Activated gamma-delta T cell treated with anti-CD3 and anti-CD28 coated beads, Interleukin-2, amount 50 U/mL, for 16 hours (primary cell): Measurements from ENCODE around the gene ARHGAP6.

ENCODE experiments used
- DNase-seq: peaks from one replicate; pipeline ENCODE4 v3.0.0-alpha.2; 2020; ENCODE audit warnings: low read depth

ARHGAP6 gene

DNA sequence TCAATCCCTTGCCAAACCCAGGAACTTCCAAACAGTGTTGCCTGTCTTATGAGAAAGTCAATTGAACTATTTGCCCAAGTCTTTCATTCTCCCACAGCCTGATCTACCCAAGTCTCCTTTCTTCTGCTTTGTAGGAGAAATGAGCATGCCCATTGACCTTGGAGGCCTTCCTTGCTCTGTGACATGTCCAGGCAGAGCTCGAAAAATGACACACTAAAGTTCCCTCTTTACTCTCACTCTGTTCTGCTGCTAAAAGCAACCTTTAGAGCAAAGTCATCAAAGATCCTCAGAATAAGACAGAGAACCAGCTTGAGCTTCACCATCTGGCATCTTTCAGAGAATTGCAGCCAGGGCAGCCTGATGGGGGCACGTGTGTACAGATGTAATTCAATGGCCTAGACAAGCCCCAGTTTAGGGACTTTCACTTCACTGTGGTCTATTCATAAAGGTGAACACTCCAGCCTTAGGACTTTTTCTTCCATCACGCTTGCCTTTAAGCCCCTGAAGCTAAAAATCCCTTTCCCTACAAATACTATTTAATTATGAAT, 236.1 kb downstream of the ARHGAP6 start:
- no peak for DNase-seq

DNA sequence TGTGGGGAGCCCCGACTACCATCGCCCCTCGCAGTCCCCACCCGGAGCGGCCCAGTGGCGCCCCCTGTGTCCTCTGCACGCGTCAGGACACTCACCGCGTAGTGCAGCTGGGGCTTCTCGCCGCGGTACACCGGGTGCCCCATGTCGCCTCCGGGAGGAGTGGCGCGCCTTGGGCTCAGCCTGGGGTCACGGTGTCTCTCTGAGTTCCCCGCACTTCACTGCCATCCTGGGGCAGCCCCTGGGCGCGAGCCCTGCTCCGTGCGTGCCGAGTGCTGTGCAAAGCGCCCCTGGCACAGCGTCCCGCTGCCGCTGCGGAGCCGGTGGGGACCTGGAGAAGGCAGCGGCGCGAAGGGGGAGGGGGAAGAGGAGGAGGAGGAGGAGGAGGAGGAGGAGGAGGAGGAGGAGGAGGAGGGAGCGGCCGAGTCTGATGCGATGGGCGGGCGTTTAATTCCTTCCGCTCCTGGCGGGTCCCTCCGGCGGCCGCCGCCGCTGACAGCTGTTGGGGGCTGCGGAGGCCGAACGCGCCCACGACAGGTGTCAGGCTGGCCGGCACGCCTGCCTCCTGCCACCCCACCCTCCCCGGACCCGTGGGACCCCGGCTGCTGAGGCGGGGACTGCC, 238.2 kb downstream of the ARHGAP6 start:
- no peak for DNase-seq

DNA sequence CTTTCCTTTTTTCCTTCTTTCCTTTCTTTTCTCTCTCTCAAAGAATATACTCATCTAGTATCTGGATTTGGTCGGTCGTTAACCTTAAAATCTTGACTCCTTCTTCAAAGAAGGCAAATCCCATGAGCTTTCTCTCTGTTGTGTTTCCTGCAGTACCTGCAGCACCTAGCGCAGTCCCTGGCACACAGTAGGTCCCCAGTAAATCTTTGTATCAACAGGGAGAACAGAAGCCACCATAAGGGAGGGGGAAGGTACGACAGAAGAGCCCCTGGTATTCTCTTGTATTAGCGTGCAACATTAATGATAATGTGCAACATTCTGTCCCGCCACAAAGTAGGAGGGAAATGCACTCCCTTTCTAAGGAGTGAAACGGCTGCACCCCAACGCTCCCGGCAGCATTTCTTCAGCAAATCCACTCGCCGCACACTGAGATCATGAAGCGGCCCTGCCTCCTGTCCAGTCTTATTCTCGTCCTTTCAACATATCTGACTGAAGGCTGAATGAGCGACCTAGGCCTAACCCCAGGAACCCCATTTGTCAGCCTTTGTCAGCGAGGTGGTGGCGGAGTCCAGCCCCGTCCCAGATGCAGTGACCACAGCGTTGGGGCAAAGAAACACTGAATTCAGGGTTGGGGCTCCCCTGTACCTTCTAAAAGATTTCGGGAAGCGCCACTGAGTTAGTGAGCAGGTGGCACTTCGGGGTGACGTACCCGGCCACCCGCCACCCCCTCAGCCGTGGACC, 238.8 kb downstream of the ARHGAP6 start:
- DNase-seq = no peak

DNA sequence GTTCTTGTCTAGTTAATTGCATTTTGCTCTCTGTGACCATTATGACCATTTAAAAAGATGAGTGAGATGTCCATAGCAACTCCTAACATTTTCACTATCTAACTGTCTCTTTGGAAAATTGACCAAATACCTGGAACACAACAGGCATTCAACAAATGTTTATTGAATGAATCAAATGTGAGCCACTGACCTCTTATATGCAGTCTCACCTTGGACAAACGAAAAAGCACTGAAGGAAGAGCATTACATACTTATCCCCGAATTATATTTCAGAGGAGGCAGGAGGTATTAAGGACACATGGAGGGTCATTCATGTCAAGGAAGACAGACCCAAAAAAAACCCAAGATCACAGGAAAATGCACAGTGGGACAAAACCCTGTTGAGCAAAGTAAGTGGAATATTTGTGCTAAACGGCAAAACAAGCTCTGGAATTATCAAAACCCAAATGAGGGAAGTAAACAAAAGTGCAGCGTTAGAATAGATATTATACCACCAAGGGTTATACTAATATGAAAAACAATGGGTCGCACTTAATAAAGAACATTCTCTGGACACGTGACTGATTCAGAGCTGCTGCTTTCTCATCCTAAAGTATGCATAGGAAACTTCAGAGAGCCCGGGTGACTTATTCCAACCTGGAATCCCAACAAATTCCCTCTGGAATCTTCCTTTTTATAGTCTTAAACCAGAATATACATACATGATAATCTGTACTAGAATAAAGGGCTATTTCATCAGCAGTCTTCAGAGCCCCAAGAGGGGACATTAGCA, 240.6 kb downstream of the ARHGAP6 start:
- DNase-seq = no peak

DNA sequence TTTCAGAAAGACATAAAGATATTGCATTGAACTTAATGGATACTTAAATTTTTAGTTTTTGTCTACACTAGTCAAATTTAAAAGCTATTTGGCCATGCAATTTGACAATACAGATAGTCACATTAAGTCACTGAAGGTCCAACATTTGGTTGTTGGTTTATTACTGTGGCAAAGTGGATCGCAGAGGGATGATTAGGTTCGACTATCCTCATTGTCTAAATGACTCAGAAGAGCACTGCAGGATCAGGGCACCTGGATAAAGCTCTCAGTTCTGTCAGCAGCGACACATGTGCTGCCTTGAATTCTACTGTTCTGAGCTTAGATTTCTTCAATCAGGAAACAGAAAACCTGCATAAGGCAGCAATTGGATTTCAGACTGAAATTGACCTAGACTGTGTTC, 241.8 kb downstream of the ARHGAP6 start:
- no peak for DNase-seq

GRCh38 chrX:11423362-11423818, 242.3 kb downstream of the ARHGAP6 start:
- DNase-seq = no peak

GRCh38 chrX:11422525-11422857, 243.2 kb downstream of the ARHGAP6 start:
- DNase-seq = no peak

- DNase-seq = no peak
Observed at GRCh38 chrX:11421805-11422524, 243.8 kb downstream of the ARHGAP6 start.

DNA sequence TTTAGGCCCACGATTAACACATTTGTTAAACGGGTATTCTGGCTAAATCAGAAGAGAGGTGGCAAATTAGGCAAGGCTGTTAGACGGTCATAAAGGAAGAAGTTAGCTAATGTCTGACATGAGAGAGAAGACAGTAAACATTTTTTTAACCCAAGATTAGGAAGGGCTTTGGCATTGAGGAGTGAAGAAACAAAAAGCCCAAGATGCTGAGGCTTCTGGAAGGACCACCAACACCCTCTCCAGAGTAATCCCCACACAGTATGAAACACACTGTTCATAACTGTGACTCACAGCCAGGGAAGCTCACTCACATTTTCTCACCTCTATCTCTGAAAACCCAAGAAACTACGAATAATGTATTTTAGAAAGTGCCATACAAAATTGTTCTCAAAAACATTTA, 244.9 kb downstream of the ARHGAP6 start:
- DNase-seq = no peak

- DNase-seq = no peak
Observed at GRCh38 chrX:11419102-11419501, 246.6 kb downstream of the ARHGAP6 start.

DNA sequence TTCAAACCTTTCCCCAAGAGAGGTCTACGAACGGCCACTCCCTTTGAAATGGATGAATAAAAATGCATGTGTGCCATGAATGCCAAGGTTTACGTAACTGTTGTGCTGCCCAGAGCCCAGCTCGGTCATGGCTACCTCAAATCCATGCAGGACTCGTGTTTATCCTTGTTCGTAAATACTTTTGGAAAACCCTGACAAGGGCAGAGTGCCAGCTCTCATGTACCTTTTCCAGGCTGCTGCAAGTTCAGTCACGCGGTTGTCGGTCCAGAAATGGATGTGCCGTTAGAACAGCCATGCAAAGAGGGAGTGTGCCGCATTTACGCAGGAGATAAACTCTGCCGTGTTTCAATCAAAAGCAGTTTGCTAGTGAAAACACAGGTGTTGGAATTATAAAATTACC, 249.1 kb downstream of the ARHGAP6 start:
- no peak for DNase-seq

DNA sequence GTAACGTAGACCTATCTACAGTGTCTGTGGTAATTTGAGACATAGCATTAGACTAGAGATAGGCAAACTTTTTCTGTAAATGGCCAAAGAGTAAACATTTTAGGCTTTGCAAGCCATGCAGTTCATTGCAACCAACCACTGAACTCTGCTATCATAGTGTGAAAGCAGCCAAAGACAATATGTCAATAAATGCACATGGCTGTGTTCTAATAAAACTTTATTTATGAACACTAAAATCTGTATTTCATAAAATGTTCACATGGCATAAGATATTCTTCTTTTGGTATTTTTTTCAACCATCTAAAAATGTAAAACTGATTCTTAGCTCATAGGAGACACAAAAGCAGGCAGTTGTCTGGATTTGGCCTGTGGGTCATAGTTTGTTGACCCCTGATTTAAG, 251.6 kb downstream of the ARHGAP6 start:
- no peak for DNase-seq

GRCh38 chrX:11412715-11413623, 252.8 kb downstream of the ARHGAP6 start:
- DNase-seq = no peak

GRCh38 chrX:11409957-11410356, 255.8 kb downstream of the ARHGAP6 start:
- DNase-seq = no peak

DNA sequence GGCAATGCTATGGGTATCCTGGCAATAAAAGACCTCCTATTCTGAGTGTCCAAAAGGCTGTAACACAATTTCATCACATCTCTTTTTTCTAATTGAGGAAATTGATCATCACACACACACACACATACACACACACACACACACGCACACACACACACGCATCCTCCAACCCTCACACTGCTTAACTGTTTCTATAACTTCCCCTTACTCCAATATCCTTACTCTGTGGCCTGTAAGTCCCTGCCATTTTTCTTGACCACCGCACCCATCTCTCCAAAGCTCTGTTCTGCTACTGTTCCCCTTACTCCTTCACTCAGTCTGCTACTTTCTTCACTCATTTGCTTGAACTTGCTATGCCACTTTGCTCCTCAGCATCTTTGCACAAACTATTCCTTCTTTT, 256.9 kb downstream of the ARHGAP6 start:
- no peak for DNase-seq

GRCh38 chrX:11408109-11408405, 257.7 kb downstream of the ARHGAP6 start:
- no peak for DNase-seq

DNA sequence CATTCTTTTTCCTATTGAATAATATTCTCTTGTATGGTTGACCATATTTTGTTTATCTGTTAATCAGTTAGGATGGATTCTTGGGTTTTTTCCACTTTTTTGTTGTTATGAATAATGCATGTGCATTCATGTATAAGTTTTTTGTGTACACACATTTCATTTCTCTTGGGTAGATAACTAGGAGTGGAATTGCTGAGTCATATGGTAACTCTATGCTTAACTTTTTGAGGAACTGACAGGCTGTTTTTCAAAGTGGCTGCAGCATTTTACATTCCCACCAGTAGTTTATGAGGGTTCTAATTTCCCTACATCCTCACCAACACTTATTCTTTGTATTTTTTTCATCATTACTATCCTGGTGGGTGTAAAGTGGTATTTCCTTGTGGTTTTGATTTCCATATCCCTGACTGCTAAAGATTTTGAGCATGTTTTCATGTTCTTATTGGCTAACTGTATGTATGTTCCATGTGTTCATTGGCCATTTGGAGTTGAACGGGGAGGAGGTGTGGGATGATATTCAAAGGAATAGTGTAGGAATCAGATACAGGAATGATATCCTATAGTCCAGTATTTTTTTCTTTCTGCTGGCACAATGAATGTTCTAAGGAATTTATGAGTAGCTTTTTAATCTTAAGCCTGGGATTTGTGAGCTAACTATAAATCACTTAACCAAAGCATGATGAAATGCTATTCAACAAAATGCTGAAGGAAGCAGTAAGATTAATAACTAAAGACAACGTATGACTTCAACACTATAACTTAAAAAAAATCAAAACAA, 258.2 kb downstream of the ARHGAP6 start:
- no peak for DNase-seq

DNA sequence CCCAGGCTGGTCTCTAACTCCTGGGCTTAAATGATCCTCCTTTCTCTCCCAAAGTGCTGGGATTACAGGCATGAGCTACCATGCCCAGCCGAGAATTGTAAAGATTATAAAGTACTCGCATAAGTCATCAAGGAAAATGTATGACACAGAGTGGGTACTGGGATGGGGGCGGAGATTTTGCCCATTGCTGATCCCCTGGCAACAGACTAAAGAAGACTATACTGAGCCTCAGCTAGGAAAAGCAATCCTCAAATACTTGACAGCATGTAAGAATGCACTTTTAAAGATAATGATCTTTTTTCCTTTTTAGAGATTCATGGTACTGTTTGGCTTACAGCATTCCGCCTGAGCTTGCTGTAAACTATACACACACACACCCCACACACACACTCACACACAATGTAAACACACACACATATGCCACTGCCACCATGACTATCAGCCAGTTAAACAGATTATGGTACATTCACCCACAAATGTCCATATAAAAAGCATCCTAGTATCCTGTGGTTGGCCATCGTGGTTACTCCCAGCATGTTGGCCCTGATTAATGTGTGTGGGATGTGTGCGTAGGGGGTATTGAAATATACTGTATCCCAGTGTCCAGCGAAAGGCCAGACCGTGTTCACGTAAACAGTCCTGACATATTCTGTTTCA, 259.5 kb downstream of the ARHGAP6 start:
- no peak for DNase-seq

GRCh38 chrX:11403631-11404030, 262.1 kb downstream of the ARHGAP6 start:
- no peak for DNase-seq

DNA sequence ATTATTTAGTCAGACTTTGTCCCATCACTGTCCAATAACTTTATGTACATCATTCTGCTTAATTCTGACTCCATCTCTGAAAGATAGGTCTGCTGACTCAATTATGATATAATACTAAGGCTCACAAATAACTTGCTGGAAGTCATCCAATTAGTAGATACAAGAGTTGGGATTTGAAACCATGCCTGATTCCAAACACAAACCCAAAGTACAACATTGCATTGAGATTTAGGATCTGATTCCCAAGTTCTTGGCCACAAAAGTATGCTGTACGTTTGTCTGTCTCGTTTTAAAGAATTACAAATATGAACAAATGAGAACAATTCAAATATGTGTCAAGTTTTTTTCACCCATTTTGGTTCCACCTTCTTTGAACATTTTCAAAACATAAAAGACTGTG, 263.8 kb downstream of the ARHGAP6 start:
- no peak for DNase-seq
